Prostate gland (tissue), 2 donors: Measurements from ENCODE around the gene GSK3A. TPM values are rescaled to one million over a fixed set of nuclear protein-coding genes. Genes with fewer than 3 reads are reported as not detected.
A peak's percentile ranks its signal among the peaks of the same experiment; 100 is the strongest.

Experiments
- DNase-seq: peaks from one replicate; pipeline ENCODE4 v3.0.0-alpha.2; 2019; ENCODE audit warnings: low spot score
- H3K27ac ChIP-seq, 2 donors: fragments of 200-600 bp; sonication (generic); 2 replicates each; pipeline ENCODE4 v1.5.1; 2017 to 2019
- H3K27me3 ChIP-seq: fragments of 200-600 bp; sonication (generic); replicated peaks from 2 replicates; pipeline ENCODE4 v1.5.1; 2019; ENCODE audit not compliant: insufficient read depth
- H3K36me3 ChIP-seq, 2 donors: fragments of 200-600 bp; sonication (generic); 1 replicate in 1 of 2; 2 replicates in 1 of 2; pipeline versions ENCODE4 v1.5.1 to v1.8.1; 2017 to 2019
- H3K4me1 ChIP-seq: fragments of 200-600 bp; sonication (generic); replicated peaks from 2 replicates; pipeline ENCODE4 v1.5.1; 2019
- H3K4me3 ChIP-seq, 2 donors: fragments of 200-600 bp; sonication (generic); 2 replicates each; pipeline ENCODE4 v1.5.1; 2017 to 2019
- H3K9me3 ChIP-seq: fragments of 200-600 bp; sonication (generic); 2 replicates; pipeline ENCODE4 v1.5.1; 2017
- CTCF ChIP-seq, 4 experiments: fragments of 200-600 bp in 2 of 4; fragments of 450-650 bp in 2 of 4; sonication (generic) in 2 of 4; IDR thresholded peaks; 1 replicate in 3 of 4; 2 replicates in 1 of 4; pipeline ENCODE4 v1.5.1; 2016 to 2019; ENCODE audit warnings: antibody characterized with exemption in 4 of 4, mild to moderate bottlenecking in 2 of 4, moderate library complexity in 2 of 4
- POLR2A ChIP-seq: fragments of 450-650 bp; IDR thresholded peaks from one replicate; pipeline ENCODE4 v1.6.1; 2016; ENCODE audit warnings: antibody characterized with exemption, mild to moderate bottlenecking
- POLR2AphosphoS5 ChIP-seq: sonication (generic); formaldehyde crosslinking; IDR thresholded peaks from one replicate; pipeline ENCODE4 v1.6.1; 2017; ENCODE audit warnings: antibody characterized with exemption
- WGBS: methylation state at CpG from one replicate; pipeline ENCODE4 v1.1.5; 2018; 5-methylcytosine and 5-hydroxymethylcytosine counted together
- intact Hi-C: fragments of 100-400 bp; cut with DNase I; formaldehyde crosslinking; loops from one replicate; pipeline ENCODE4 v1.14.2; 2022
- total RNA-seq, 2 donors: library from RNA; depleted of rRNA; stranded (reverse); fragments of >200 nt; gene quantifications; one replicate each; pipeline ENCODE4 v1.1.0, GENCODE V29; 2016

The GSK3A gene
- total RNA-seq, 2 donors from 2014 or later = 37.1 to 61.6 TPM

- TF ChIP-seq POLR2AphosphoS5 = no peak
- no peak for TF ChIP-seq CTCF (IDR thresholded peaks at IDR 0.05)
- no peak for TF ChIP-seq POLR2A
- Histone ChIP-seq H3K27me3 (no peaks in the 10 kb centered on the region), H3K4me3 (no peak overlapping the region), H3K27ac (no peak overlapping the region), H3K36me3 (peaks cover 8 to 11% of the 10 kb centered on the region in 2 donors), H3K9me3 (no peaks in the 10 kb centered on the region), H3K4me1 (no peaks in the 10 kb centered on the region)
- no peak for DNase-seq
- intact Hi-C loops = no loop called here
- WGBS = 80% methylated on average over 5 of the region's 5 CpGs
Measured at GRCh38 chr19:42200116-42200715, 42.2 kb downstream of the GSK3A start.

- Histone ChIP-seq H3K9me3 (no peaks in the 10 kb centered on the region), H3K36me3 (peaks cover 8 to 11% of the 10 kb centered on the region in 2 donors), H3K4me3 (no peak overlapping the region), H3K4me1 (no peaks in the 10 kb centered on the region), H3K27me3 (no peaks in the 10 kb centered on the region), H3K27ac (peak overlapping the region in 1 of 2 donors; percentile 26)
- DNase-seq = peak; percentile 43
- 49% methylated on average over 30 of the region's 32 CpGs for WGBS
- TF ChIP-seq POLR2AphosphoS5 = no peak
- no peak for TF ChIP-seq CTCF (IDR thresholded peaks at IDR 0.05)
- peak; percentile 25 for TF ChIP-seq POLR2A
- intact Hi-C loops = no loop called here
Measured at GRCh38 chr19:42199440-42200115, 42.8 kb downstream of the GSK3A start.

GRCh38 chr19:42198676-42199439, 43.5 kb downstream of the GSK3A start:
- H3K36me3 ChIP-seq = peaks cover 8 to 11% of the 10 kb centered on the region in 2 donors
- H3K4me1 ChIP-seq = no peaks in the 10 kb centered on the region
- no peaks in the 10 kb centered on the region for H3K27me3 ChIP-seq
- H3K4me3 ChIP-seq = no peak overlapping the region
- H3K9me3 ChIP-seq = no peaks in the 10 kb centered on the region
- H3K27ac ChIP-seq = peak overlapping the region in 1 of 2 donors; percentile 26
- 46% methylated on average over 7 of the region's 7 CpGs for WGBS
- intact Hi-C loops = no loop called here
- TF ChIP-seq POLR2AphosphoS5 (no peak), POLR2A (no peak), CTCF (IDR thresholded peaks at IDR 0.05) (no peak)
- DNase-seq = no peak

GRCh38 chr19:42197375-42197817, 45.0 kb downstream of the GSK3A start:
- no peaks in the 10 kb centered on the region for H3K9me3 ChIP-seq
- H3K27me3 ChIP-seq = no peaks in the 10 kb centered on the region
- no peaks in the 10 kb centered on the region for H3K4me1 ChIP-seq
- intact Hi-C loops = no loop called here
- DNase-seq = no peak
- H3K4me3 ChIP-seq = no peak overlapping the region
- TF ChIP-seq CTCF (IDR thresholded peaks at IDR 0.05) = no peak
- no peak for TF ChIP-seq POLR2A
- TF ChIP-seq POLR2AphosphoS5 = no peak
- H3K36me3 ChIP-seq = peaks cover 8 to 11% of the 10 kb centered on the region in 2 donors
- no peak overlapping the region for H3K27ac ChIP-seq
- 43% methylated on average over 5 of the region's 5 CpGs for WGBS
